C4-2B (cell line): ENCODE results near the gene C15orf39.

Experiments used
- CTCF ChIP-seq: fragments of 450-650 bp; conservative IDR thresholded peaks from 2 replicates; pipeline ENCODE4 v1.5.1; 2017; ENCODE audit warnings: mild to moderate bottlenecking
- ZFX ChIP-seq: fragments of 450-650 bp; IDR thresholded peaks from 2 replicates; pipeline ENCODE4 v1.6.1; 2017

GRCh38 chr15:75152382-75153079 lies 49.2 kb upstream of the C15orf39 start:
- TF ChIP-seq CTCF (no peak), ZFX (no peak)
